ENCODE results near the gene ZNF277.
"Not testable (repeated sequence)": the region's sequence is repeated elsewhere in the genome, so short reads cannot be mapped to it uniquely, and the experiment has no call there.

Gene ZNF277

GRCh38 chr7:112360681-112361080 lies 154.2 kb downstream of the ZNF277 start:
- no peak for DNase-seq

GRCh38 chr7:112361154-112361553 lies 154.7 kb downstream of the ZNF277 start:
- DNase-seq, result no peak

- no peak for DNase-seq
These were observed 155.7 kb downstream of the ZNF277 start for GRCh38 chr7:112362053-112362650.

GRCh38 chr7:112362731-112363131 lies 156.2 kb downstream of the ZNF277 start:
- DNase-seq, result no peak

- no peak for DNase-seq
These were observed 157.9 kb downstream of the ZNF277 start for GRCh38 chr7:112364388-112364787.

- peak; percentile 61 for DNase-seq
These were observed 159.1 kb downstream of the ZNF277 start for GRCh38 chr7:112365551-112365950.

- no peak for DNase-seq
These were observed 160.4 kb downstream of the ZNF277 start for GRCh38 chr7:112366886-112367285.

GRCh38 chr7:112370436-112370835 lies 163.9 kb downstream of the ZNF277 start:
- DNase-seq, result no peak

GRCh38 chr7:112371701-112372100 lies 165.2 kb downstream of the ZNF277 start:
- no peak for DNase-seq

- DNase-seq, result no peak
These were observed 165.6 kb downstream of the ZNF277 start for GRCh38 chr7:112372101-112372500.

- DNase-seq, result no peak
These were observed 171.1 kb downstream of the ZNF277 start for GRCh38 chr7:112377593-112377992.

GRCh38 chr7:112381311-112382091 lies 175.0 kb downstream of the ZNF277 start:
- DNase-seq, result no peak

GRCh38 chr7:112383671-112384417 lies 177.3 kb downstream of the ZNF277 start:
- DNase-seq, result peak; percentile 7

GRCh38 chr7:112385516-112385915 lies 179.0 kb downstream of the ZNF277 start:
- DNase-seq, result no peak

- DNase-seq, result no peak
These were observed 180.1 kb downstream of the ZNF277 start for GRCh38 chr7:112386619-112387018.

- no peak for DNase-seq
These were observed 183.7 kb downstream of the ZNF277 start for GRCh38 chr7:112390167-112390566.

GRCh38 chr7:112391079-112391821 lies 184.8 kb downstream of the ZNF277 start:
- DNase-seq, result not testable (repeated sequence)

GRCh38 chr7:112391841-112392286 lies 185.4 kb downstream of the ZNF277 start:
- peak; percentile 13 for DNase-seq

Measured in NCI-H524 treated with DMSO at 0.1 percent for 48 hours (cell line).